Activated CD8-positive, alpha-beta T cell treated with anti-CD3 and anti-CD28 coated beads, Interleukin-2, amount 10 ng/mL, durations not matched to agents 7 days and 5 days (primary cell): ENCODE results near the gene CTNNA1. TPM values are rescaled to one million over a fixed set of nuclear protein-coding genes. Genes with fewer than 3 reads are reported as not detected.
"Not testable (repeated sequence)": the region's sequence is repeated elsewhere in the genome, so short reads cannot be mapped to it uniquely, and the experiment has no call there.

Source experiments
- ATAC-seq: fragments of 150-1000 bp; cut with Tn5 transposase; one replicate; pipeline ENCODE4 v1.10.0; 2021; ENCODE audit warnings: moderate library complexity
- CTCF ChIA-PET: fragments of 350-600 bp; sonication (Branson Sonifier 250); formaldehyde crosslinking; loops from one replicate; lab custom pipeline; 2021; ENCODE audit warnings: antibody characterized with exemption; lab: Charles Lee
- POLR2A ChIA-PET: fragments of 350-600 bp; sonication (Branson Sonifier 250); formaldehyde crosslinking; loops from one replicate; lab custom pipeline; 2021; ENCODE audit warnings: antibody characterized with exemption; lab: Charles Lee
- DNase-seq: peaks from one replicate; pipeline ENCODE4 v3.0.0-alpha.2; 2020
- H3K27ac Mint-ChIP-seq: one replicate; pipeline ENCODE4 v1.8.0; 2021; ENCODE audit warnings: mild to moderate bottlenecking, mixed read lengths
- H3K27me3 Mint-ChIP-seq: one replicate; pipeline ENCODE4 v1.8.0; 2021; ENCODE audit warnings: low read depth, mixed read lengths
- H3K36me3 Mint-ChIP-seq: one replicate; pipeline ENCODE4 v1.8.0; 2021; ENCODE audit warnings: low read depth, mixed read lengths
- H3K4me1 Mint-ChIP-seq: one replicate; pipeline ENCODE4 v1.8.0; 2021; ENCODE audit warnings: low read depth, mixed read lengths
- H3K4me3 Mint-ChIP-seq: one replicate; pipeline ENCODE4 v1.8.0; 2021; ENCODE audit warnings: mild to moderate bottlenecking, mixed read lengths
- H3K9me3 Mint-ChIP-seq: one replicate; pipeline ENCODE4 v1.8.0; 2022; ENCODE audit warnings: mixed read lengths; ENCODE audit not compliant: insufficient read depth
- total RNA-seq, 2 experiments: library from RNA; stranded (reverse); gene quantifications; one replicate each; pipeline ENCODE4 v1.2.3, GENCODE V29; 2021

Gene CTNNA1
- total RNA-seq, 2 experiments from 2014 or later: 22.4 to 22.9 TPM

- CTCF ChIA-PET: no interaction called here
- DNase-seq (no peak), ATAC-seq (no peak)
- H3K36me3 Mint-ChIP-seq: peaks cover 8% of the 10 kb centered on the region
- H3K27ac Mint-ChIP-seq: no peak overlapping the region
- peaks cover 4% of the 10 kb centered on the region for H3K9me3 Mint-ChIP-seq
- peaks cover 6% of the 10 kb centered on the region for H3K4me1 Mint-ChIP-seq
- no peak overlapping the region for H3K4me3 Mint-ChIP-seq
- H3K27me3 Mint-ChIP-seq: peaks cover 7% of the 10 kb centered on the region
- POLR2A ChIA-PET: no interaction called here
These were observed 158.2 kb downstream of the CTNNA1 start for GRCh38 chr5:138911441-138911840.

DNA sequence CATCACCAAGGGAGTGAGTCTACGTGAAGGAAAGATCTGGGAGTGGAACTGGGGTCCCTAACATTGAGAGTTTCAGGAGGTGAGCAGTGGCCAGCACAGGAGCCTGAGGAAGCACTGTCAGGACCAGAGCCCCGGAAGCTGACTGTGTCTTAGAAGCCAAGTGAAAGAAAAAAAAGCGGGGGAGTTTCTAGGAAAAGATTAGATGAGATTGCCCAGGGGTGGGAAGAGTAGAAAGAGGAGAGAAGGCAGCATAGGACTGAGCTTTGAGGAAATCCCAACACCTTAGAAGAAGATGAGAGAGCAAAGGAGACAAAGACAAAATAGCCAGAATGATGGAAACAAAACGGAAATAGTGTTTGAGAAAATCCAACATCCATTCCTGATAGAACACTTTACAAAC is 158.9 kb downstream of the CTNNA1 start:
- H3K4me3 Mint-ChIP-seq: no peak overlapping the region
- POLR2A ChIA-PET: no interaction called here

GRCh38 chr5:138913773-138914172 is 160.5 kb downstream of the CTNNA1 start:
- Mint-ChIP-seq H3K4me1 (peaks cover 8% of the 10 kb centered on the region), H3K36me3 (peaks cover 8% of the 10 kb centered on the region), H3K4me3 (no peak overlapping the region), H3K27me3 (peaks cover 7% of the 10 kb centered on the region), H3K9me3 (peaks cover 4% of the 10 kb centered on the region), H3K27ac (no peak overlapping the region)
- ATAC-seq (no peak), DNase-seq (no peak)
- POLR2A ChIA-PET: no interaction called here
- CTCF ChIA-PET: no interaction called here

More for the DNA sequence above, 158.9 kb downstream of the CTNNA1 start:
- Mint-ChIP-seq H3K27me3 (peaks cover 7% of the 10 kb centered on the region), H3K27ac (no peak overlapping the region), H3K4me1 (peaks cover 6% of the 10 kb centered on the region), H3K36me3 (peaks cover 8% of the 10 kb centered on the region), H3K9me3 (peaks cover 4% of the 10 kb centered on the region)
- DNase-seq (no peak), ATAC-seq (no peak)
- CTCF ChIA-PET: interaction anchor here (1.2 kb wide), 1 partner anchor 122 kb away, joined by 3 read pairs; no protein-coding TSS in a partner anchor

DNA sequence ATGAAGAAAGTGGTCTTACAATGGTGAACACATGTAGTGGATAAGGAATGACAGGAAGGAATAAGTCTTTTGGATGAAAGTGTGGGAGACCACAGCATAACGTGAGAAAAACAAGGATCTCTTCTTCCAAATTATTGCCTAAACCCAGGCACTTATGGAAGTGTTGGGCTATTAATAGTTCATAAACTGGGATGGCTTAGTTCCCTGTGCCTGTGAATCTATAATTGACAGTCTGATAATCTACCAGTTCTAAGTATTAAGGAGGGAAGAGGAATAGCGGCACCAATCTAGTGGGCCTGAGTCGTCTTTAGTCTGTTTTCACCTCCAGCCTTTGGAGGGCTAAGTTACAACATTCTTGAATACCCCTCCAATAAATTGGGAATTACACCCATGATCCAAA is 161.1 kb downstream of the CTNNA1 start:
- no peak for ATAC-seq
- Mint-ChIP-seq H3K36me3 (peaks cover 8% of the 10 kb centered on the region), H3K27me3 (peaks cover 7% of the 10 kb centered on the region)

GRCh38 chr5:138918686-138919085 is 165.5 kb downstream of the CTNNA1 start:
- DNase-seq (no peak), ATAC-seq (no peak)
- H3K4me3 Mint-ChIP-seq: no peak overlapping the region
- H3K27me3 Mint-ChIP-seq: peaks cover 5% of the 10 kb centered on the region
- H3K9me3 Mint-ChIP-seq: no peaks in the 10 kb centered on the region
- H3K27ac Mint-ChIP-seq: no peak overlapping the region
- H3K36me3 Mint-ChIP-seq: no peaks in the 10 kb centered on the region
- H3K4me1 Mint-ChIP-seq: peaks cover 4% of the 10 kb centered on the region
- CTCF ChIA-PET: no interaction called here
- POLR2A ChIA-PET: no interaction called here

More for the DNA sequence above, 161.1 kb downstream of the CTNNA1 start:
- ChIA-PET POLR2A (no interaction called here), CTCF (no interaction called here)
- Mint-ChIP-seq H3K27ac (no peak overlapping the region), H3K4me3 (no peak overlapping the region), H3K9me3 (peaks cover 4% of the 10 kb centered on the region), H3K4me1 (peaks cover 9% of the 10 kb centered on the region)
- no peak for DNase-seq

- ATAC-seq (no peak), DNase-seq (no peak)
- Mint-ChIP-seq H3K4me1 (peaks cover 4% of the 10 kb centered on the region), H3K4me3 (no peak overlapping the region), H3K27me3 (peaks cover 5% of the 10 kb centered on the region), H3K27ac (no peak overlapping the region), H3K9me3 (no peaks in the 10 kb centered on the region), H3K36me3 (no peaks in the 10 kb centered on the region)
- CTCF ChIA-PET: no interaction called here
- POLR2A ChIA-PET: no interaction called here
These were observed 167.0 kb downstream of the CTNNA1 start for GRCh38 chr5:138920181-138920580.

- DNase-seq, ATAC-seq, POLR2A ChIA-PET, H3K27me3 Mint-ChIP-seq, H3K4me3 Mint-ChIP-seq, H3K9me3 Mint-ChIP-seq, H3K27ac Mint-ChIP-seq, H3K36me3 Mint-ChIP-seq, CTCF ChIA-PET, H3K4me1 Mint-ChIP-seq: not testable (repeated sequence)
These were observed 168.1 kb downstream of the CTNNA1 start for GRCh38 chr5:138921362-138921761.

GRCh38 chr5:138922494-138922893 is 169.3 kb downstream of the CTNNA1 start:
- ChIA-PET POLR2A (no interaction called here), CTCF (no interaction called here)
- ATAC-seq (no peak), DNase-seq (no peak)
- no peaks in the 10 kb centered on the region for H3K9me3 Mint-ChIP-seq
- H3K4me3 Mint-ChIP-seq: no peak overlapping the region
- no peak overlapping the region for H3K27ac Mint-ChIP-seq
- peaks cover 5% of the 10 kb centered on the region for H3K27me3 Mint-ChIP-seq
- no peaks in the 10 kb centered on the region for H3K36me3 Mint-ChIP-seq
- peaks cover 4% of the 10 kb centered on the region for H3K4me1 Mint-ChIP-seq

DNA sequence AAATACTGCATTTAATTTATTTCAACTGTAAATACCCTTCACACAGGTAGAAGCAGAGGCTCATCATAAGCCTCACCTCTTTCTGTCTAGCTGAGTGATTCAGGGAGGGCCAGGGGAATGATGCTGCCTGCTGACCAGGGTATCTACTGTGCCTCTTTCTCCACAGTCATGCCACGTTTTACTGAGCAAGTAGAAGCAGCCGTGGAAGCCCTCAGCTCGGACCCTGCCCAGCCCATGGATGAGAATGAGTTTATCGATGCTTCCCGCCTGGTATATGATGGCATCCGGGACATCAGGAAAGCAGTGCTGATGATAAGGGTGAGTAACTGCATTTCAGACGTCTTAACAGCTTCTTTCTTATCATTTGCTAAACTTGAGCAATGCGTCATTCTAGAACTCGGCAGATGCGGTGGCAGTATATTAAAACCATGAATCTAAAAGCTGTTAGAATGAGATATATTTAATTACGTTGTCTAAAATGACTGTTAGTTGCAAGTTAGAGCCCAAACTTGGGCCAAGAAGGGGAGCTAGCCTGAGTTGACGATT is 171.9 kb downstream of the CTNNA1 start:
- CTCF ChIA-PET: no interaction called here
- ATAC-seq (no peak), DNase-seq (no peak)
- H3K4me1 Mint-ChIP-seq: no peaks in the 10 kb centered on the region
- H3K9me3 Mint-ChIP-seq: no peaks in the 10 kb centered on the region
- no peak overlapping the region for H3K4me3 Mint-ChIP-seq
- no peaks in the 10 kb centered on the region for H3K36me3 Mint-ChIP-seq
- H3K27me3 Mint-ChIP-seq: peaks cover 5% of the 10 kb centered on the region
- POLR2A ChIA-PET: no interaction called here
- H3K27ac Mint-ChIP-seq: no peak overlapping the region

DNA sequence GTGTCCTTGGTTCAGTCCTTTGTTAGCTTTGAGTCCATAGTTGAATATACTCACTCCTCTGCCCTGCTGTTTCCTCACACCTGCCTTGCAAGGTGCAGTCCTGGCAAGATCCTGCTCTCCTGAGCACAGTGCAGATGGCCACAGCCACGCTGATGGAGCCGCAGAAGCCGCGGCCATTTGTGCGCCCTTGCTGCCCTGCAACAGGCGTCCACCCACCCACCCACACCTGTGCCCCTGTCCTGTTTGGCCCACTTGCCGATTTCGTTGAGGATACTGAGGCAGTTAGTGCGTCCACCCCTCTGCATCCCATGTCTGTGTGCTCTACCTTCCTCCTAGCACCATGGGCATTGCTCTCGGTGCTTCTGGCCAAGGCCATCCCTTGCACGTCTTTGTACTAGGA is 173.0 kb downstream of the CTNNA1 start:
- Mint-ChIP-seq H3K36me3 (no peaks in the 10 kb centered on the region), H3K4me3 (no peak overlapping the region), H3K27ac (peak overlapping the region; percentile 53), H3K4me1 (no peaks in the 10 kb centered on the region), H3K9me3 (no peaks in the 10 kb centered on the region), H3K27me3 (peaks cover 5% of the 10 kb centered on the region)
- ATAC-seq (no peak), DNase-seq (no peak)
- POLR2A ChIA-PET: no interaction called here
- CTCF ChIA-PET: no interaction called here

GRCh38 chr5:138926688-138927448 is 173.6 kb downstream of the CTNNA1 start:
- CTCF ChIA-PET: no interaction called here
- H3K27ac Mint-ChIP-seq: peak overlapping the region; percentile 53

GRCh38 chr5:138927544-138927943 is 174.3 kb downstream of the CTNNA1 start:
- ChIA-PET CTCF (no interaction called here), POLR2A (no interaction called here)
- Mint-ChIP-seq H3K27ac (no peak overlapping the region), H3K4me1 (no peaks in the 10 kb centered on the region), H3K27me3 (peaks cover 4% of the 10 kb centered on the region), H3K36me3 (no peaks in the 10 kb centered on the region), H3K4me3 (no peak overlapping the region), H3K9me3 (no peaks in the 10 kb centered on the region)
- ATAC-seq: no peak
- DNase-seq: no peak

More at GRCh38 chr5:138926688-138927448, 173.6 kb downstream of the CTNNA1 start:
- Mint-ChIP-seq H3K4me1 (no peaks in the 10 kb centered on the region), H3K4me3 (no peak overlapping the region), H3K9me3 (no peaks in the 10 kb centered on the region), H3K36me3 (no peaks in the 10 kb centered on the region), H3K27me3 (peaks cover 5% of the 10 kb centered on the region)
- POLR2A ChIA-PET: no interaction called here
- DNase-seq (no peak), ATAC-seq (no peak)
